SK-N-MC (cell line): ENCODE measurements around the gene NUDT22.

Source experiments
- EZH2 ChIP-seq: fragments of 200-600 bp; sonication (generic); IDR thresholded peaks from one replicate; pipeline ENCODE4 v1.6.1; 2017; ENCODE audit warnings: antibody characterized with exemption
- POLR2AphosphoS5 ChIP-seq: IDR thresholded peaks from 2 replicates; pipeline ENCODE4 v1.6.1; 2012; ENCODE audit warnings: mild to moderate bottlenecking, low read depth, low read length, borderline replicate concordance

- TF ChIP-seq POLR2AphosphoS5 (peak; percentile 62), EZH2 (no peak)
These were observed 44.3 kb upstream of the NUDT22 start for GRCh38 chr11:64181506-64182411.
